ENCODE results near the gene THSD7A. TPM values are rescaled to one million over a fixed set of nuclear protein-coding genes. Genes with fewer than 3 reads are reported as not detected.

The THSD7A gene
- total RNA-seq, 1 experiment from 2014 or later: 5.9 TPM

GRCh38 chr7:11743548-11743947 lies 88.5 kb downstream of the THSD7A start:
- H3K9me3 Mint-ChIP-seq (ENCODE audit: low read depth, unreplicated experiment): no peaks in the 10 kb centered on the region
- no TSS peak for BruUV-seq (replicated peaks)
- CTCF ChIA-PET: no interaction called here
- no peak for DNase-seq
- intact Hi-C loops (cut with micrococcal nuclease; ENCODE audit: unreplicated experiment): no loop called here
- H3K27me3 Mint-ChIP-seq (ENCODE audit: unreplicated experiment): no peaks in the 10 kb centered on the region
- H3K27ac Mint-ChIP-seq (ENCODE audit: unreplicated experiment): no peak overlapping the region
- TF ChIP-seq CTCF (IDR thresholded peaks at IDR 0.05; ENCODE audit: unreplicated experiment): no peak
- no peak overlapping the region for H3K4me3 Mint-ChIP-seq (ENCODE audit: low read depth, unreplicated experiment)
- H3K4me1 Mint-ChIP-seq (ENCODE audit: low read depth, unreplicated experiment): no peaks in the 10 kb centered on the region
- no peaks in the 10 kb centered on the region for H3K36me3 Mint-ChIP-seq (ENCODE audit: insufficient read depth, unreplicated experiment)

- Mint-ChIP-seq H3K4me1 (ENCODE audit: low read depth, unreplicated experiment) (no peaks in the 10 kb centered on the region), H3K27ac (ENCODE audit: unreplicated experiment) (no peak overlapping the region), H3K9me3 (ENCODE audit: low read depth, unreplicated experiment) (no peaks in the 10 kb centered on the region), H3K27me3 (ENCODE audit: unreplicated experiment) (no peaks in the 10 kb centered on the region), H3K36me3 (ENCODE audit: insufficient read depth, unreplicated experiment) (no peaks in the 10 kb centered on the region), H3K4me3 (ENCODE audit: low read depth, unreplicated experiment) (no peak overlapping the region)
- intact Hi-C loops (cut with micrococcal nuclease; ENCODE audit: unreplicated experiment): no loop called here
- no peak for DNase-seq
- CTCF ChIA-PET: no interaction called here
- BruUV-seq (replicated peaks): no TSS peak
- no peak for TF ChIP-seq CTCF (IDR thresholded peaks at IDR 0.05; ENCODE audit: unreplicated experiment)
These were observed 89.0 kb downstream of the THSD7A start for GRCh38 chr7:11743016-11743415.

DNA sequence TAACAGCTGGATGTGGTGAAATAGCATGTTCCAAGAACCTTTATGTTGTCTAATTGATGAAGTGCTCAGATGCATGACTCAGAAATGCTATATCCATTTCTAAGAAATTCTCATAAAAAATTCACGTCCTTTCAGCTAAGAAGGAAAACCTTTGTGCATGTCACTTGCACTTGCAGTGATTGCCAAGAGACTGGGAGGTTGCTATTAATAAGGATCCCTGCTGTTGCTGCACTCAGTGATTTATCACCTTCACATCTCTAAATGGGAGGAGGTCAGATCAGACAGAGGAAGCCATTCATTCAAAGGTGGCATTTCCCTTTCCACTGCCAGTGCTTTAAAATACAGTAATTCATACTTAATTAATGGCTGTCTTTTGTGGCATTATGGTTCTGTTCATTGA lies 89.5 kb downstream of the THSD7A start:
- no TSS peak for BruUV-seq (replicated peaks)
- no peaks in the 10 kb centered on the region for H3K4me1 Mint-ChIP-seq (ENCODE audit: low read depth, unreplicated experiment)
- intact Hi-C loops (cut with micrococcal nuclease; ENCODE audit: unreplicated experiment): no loop called here
- H3K27me3 Mint-ChIP-seq (ENCODE audit: unreplicated experiment): no peaks in the 10 kb centered on the region
- no peaks in the 10 kb centered on the region for H3K9me3 Mint-ChIP-seq (ENCODE audit: low read depth, unreplicated experiment)
- CTCF ChIA-PET: no interaction called here
- H3K36me3 Mint-ChIP-seq (ENCODE audit: insufficient read depth, unreplicated experiment): no peaks in the 10 kb centered on the region
- no peak overlapping the region for H3K27ac Mint-ChIP-seq (ENCODE audit: unreplicated experiment)
- no peak overlapping the region for H3K4me3 Mint-ChIP-seq (ENCODE audit: low read depth, unreplicated experiment)
- DNase-seq: no peak
- no peak for TF ChIP-seq CTCF (IDR thresholded peaks at IDR 0.05; ENCODE audit: unreplicated experiment)

- CTCF ChIA-PET: no interaction called here
- Mint-ChIP-seq H3K9me3 (ENCODE audit: low read depth, unreplicated experiment) (no peaks in the 10 kb centered on the region), H3K27ac (ENCODE audit: unreplicated experiment) (no peak overlapping the region), H3K36me3 (ENCODE audit: insufficient read depth, unreplicated experiment) (no peaks in the 10 kb centered on the region), H3K27me3 (ENCODE audit: unreplicated experiment) (no peaks in the 10 kb centered on the region), H3K4me3 (ENCODE audit: low read depth, unreplicated experiment) (no peak overlapping the region), H3K4me1 (ENCODE audit: low read depth, unreplicated experiment) (no peaks in the 10 kb centered on the region)
- intact Hi-C loops (cut with micrococcal nuclease; ENCODE audit: unreplicated experiment): no loop called here
- no TSS peak for BruUV-seq (replicated peaks)
- no peak for TF ChIP-seq CTCF (IDR thresholded peaks at IDR 0.05; ENCODE audit: unreplicated experiment)
- no peak for DNase-seq
These were observed 94.3 kb downstream of the THSD7A start for GRCh38 chr7:11737723-11738122.

DNA sequence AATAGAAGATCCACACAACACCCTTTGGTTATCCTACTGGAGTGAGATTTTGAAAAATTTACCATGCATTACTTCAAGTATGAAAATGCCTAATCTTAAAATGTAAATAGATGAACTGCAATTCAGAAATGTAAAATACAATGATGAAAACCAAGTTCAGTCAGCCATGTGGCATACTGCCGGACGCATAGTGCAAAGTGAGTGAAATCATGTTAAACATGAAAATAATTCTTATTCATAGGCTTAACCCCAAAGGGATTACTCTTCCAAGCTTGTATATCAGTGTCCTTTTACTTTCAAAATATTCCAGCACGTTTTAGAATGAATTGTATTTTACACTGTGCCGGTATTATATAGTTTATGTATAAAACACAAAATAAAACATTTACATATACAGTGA lies 99.8 kb downstream of the THSD7A start:
- H3K9me3 Mint-ChIP-seq (ENCODE audit: low read depth, unreplicated experiment): no peaks in the 10 kb centered on the region
- no TSS peak for BruUV-seq (replicated peaks)
- no peaks in the 10 kb centered on the region for H3K27me3 Mint-ChIP-seq (ENCODE audit: unreplicated experiment)
- DNase-seq: no peak
- TF ChIP-seq CTCF (IDR thresholded peaks at IDR 0.05; ENCODE audit: unreplicated experiment): no peak
- no peak overlapping the region for H3K4me3 Mint-ChIP-seq (ENCODE audit: low read depth, unreplicated experiment)
- H3K27ac Mint-ChIP-seq (ENCODE audit: unreplicated experiment): no peak overlapping the region
- H3K36me3 Mint-ChIP-seq (ENCODE audit: insufficient read depth, unreplicated experiment): no peaks in the 10 kb centered on the region
- intact Hi-C loops (cut with micrococcal nuclease; ENCODE audit: unreplicated experiment): no loop called here
- no peaks in the 10 kb centered on the region for H3K4me1 Mint-ChIP-seq (ENCODE audit: low read depth, unreplicated experiment)
- CTCF ChIA-PET: no interaction called here

Measured in Calu3 (cell line).